Endothelial cell of umbilical vein (primary cell): ENCODE results near the gene IGF2BP2. TPM values are rescaled to one million over a fixed set of nuclear protein-coding genes. Genes with fewer than 3 reads are reported as not detected.

Source experiments
- BruUV-seq: library from RNA; stranded (reverse); fragments of 400-500 nt; replicated peaks from 2 replicates; lab custom pipeline; 2021; lab: Mats Ljungman, UMichigan
- CTCF ChIA-PET: fragments of 300-600, 350-600 bp; sonication (Branson Sonifier 250); formaldehyde crosslinking; loops from one replicate; lab custom pipeline; 2021; ENCODE audit warnings: antibody characterized with exemption, inconsistent platforms; lab: Charles Lee
- POLR2A ChIA-PET: fragments of 300-600, 350-600 bp; sonication (Branson Sonifier 250); formaldehyde crosslinking; loops from one replicate; lab custom pipeline; 2021; ENCODE audit warnings: antibody characterized with exemption, inconsistent platforms; lab: Charles Lee
- DNase-seq: peaks from one replicate; pipeline ENCODE4 v3.0.0-alpha.2; 2011; ENCODE audit warnings: low read depth, low spot score
- FAIRE-seq: peaks from 2 replicates; lab custom pipeline; 2011; peaks lifted over from hg19 to GRCh38; lab: Jason Lieb, UNC
- H2AFZ ChIP-seq: 2 replicates; pipeline ENCODE4 v1.6.0; 2012; ENCODE audit warnings: low read depth, low read length, control low read depth, inconsistent platforms
- H3K27ac ChIP-seq: 2 replicates; pipeline ENCODE4 v1.5.1; 2011; ENCODE audit warnings: low read depth, mild to moderate bottlenecking, control low read depth, low read length, moderate library complexity; ENCODE audit not compliant: insufficient read depth
- H3K27me3 ChIP-seq, 2 experiments: 2 replicates each; pipeline versions ENCODE4 v1.6.0 to v1.6.1; 2011; ENCODE audit warnings: low read length in 2 of 2, mixed read lengths in 1 of 2; ENCODE audit not compliant: control insufficient read depth in 2 of 2, insufficient read depth in 2 of 2
- H3K36me3 ChIP-seq, 2 experiments: 2 replicates in 1 of 2; 3 replicates in 1 of 2; pipeline ENCODE4 v1.5.1; 2011; ENCODE audit warnings: low read length in 2 of 2, mild to moderate bottlenecking in 1 of 2, moderate library complexity in 1 of 2; ENCODE audit not compliant: control insufficient read depth in 2 of 2, insufficient read depth in 2 of 2; ENCODE audit errors: extremely low read depth in 1 of 2
- H3K4me1 ChIP-seq: 3 replicates; pipeline ENCODE4 v1.5.1; 2011; ENCODE audit warnings: mild to moderate bottlenecking, low read length; ENCODE audit not compliant: control insufficient read depth, insufficient read depth; ENCODE audit errors: extremely low read depth
- H3K4me2 ChIP-seq: 2 replicates; pipeline ENCODE4 v1.6.1; 2011; ENCODE audit warnings: low read length, control low read depth, mixed read lengths; ENCODE audit not compliant: insufficient read depth
- H3K4me3 ChIP-seq, 3 experiments: fragments of 200-600 bp in 1 of 3; sonication (generic), shearing (Covaris generic) in 1 of 3; replicated peaks in 1 of 3; 2 replicates each; pipeline ENCODE4 v1.5.1; 2011 to 2016; ENCODE audit warnings: control low read depth in 3 of 3, low read length in 3 of 3, mild to moderate bottlenecking in 2 of 3, inconsistent platforms in 1 of 3, low read depth in 1 of 3, moderate library complexity in 1 of 3; ENCODE audit not compliant: insufficient read depth in 1 of 3
- H3K79me2 ChIP-seq: 2 replicates; pipeline ENCODE4 v1.6.0; 2012; ENCODE audit warnings: low read length, inconsistent platforms; ENCODE audit not compliant: control insufficient read depth, insufficient read depth
- H3K9ac ChIP-seq: replicated peaks from 2 replicates; pipeline ENCODE3; 2011; ENCODE audit warnings: low read length, control low read depth; ENCODE audit not compliant: insufficient read depth; ENCODE audit errors: extremely low read depth
- H3K9me1 ChIP-seq: replicated peaks from 3 replicates; pipeline ENCODE4 v1.6.0; 2011; ENCODE audit warnings: mild to moderate bottlenecking, low read length; ENCODE audit not compliant: control insufficient read depth, insufficient read depth; ENCODE audit errors: extremely low read depth
- H3K9me3 ChIP-seq: replicated peaks from 2 replicates; pipeline ENCODE4 v1.5.1; 2012; ENCODE audit warnings: low read length, inconsistent platforms; ENCODE audit not compliant: control insufficient read depth, insufficient read depth
- H4K20me1 ChIP-seq: replicated peaks from 2 replicates; pipeline ENCODE3; 2011; ENCODE audit warnings: mild to moderate bottlenecking, low read length; ENCODE audit not compliant: control insufficient read depth, insufficient read depth; ENCODE audit errors: extremely low read depth
- CTCF ChIP-seq, 2 donors: IDR thresholded peaks; 1 replicate in 1 of 2; 2 replicates in 1 of 2; pipeline ENCODE4 v1.5.1; 2011; ENCODE audit warnings: low read length in 2 of 2, mild to moderate bottlenecking in 2 of 2, moderate library complexity in 2 of 2, control low read depth in 1 of 2, inconsistent platforms in 1 of 2, low read depth in 1 of 2; ENCODE audit not compliant: insufficient read depth in 1 of 2; ENCODE audit errors: extremely low read depth in 1 of 2
- EZH2 ChIP-seq: IDR thresholded peaks from 2 replicates; pipeline ENCODE4 v1.6.1; 2012; ENCODE audit warnings: borderline replicate concordance, low read depth, mild to moderate bottlenecking, moderate library complexity, low read length, inconsistent platforms; ENCODE audit not compliant: severe bottlenecking
- FOS ChIP-seq: IDR thresholded peaks from 2 replicates; pipeline ENCODE4 v1.6.1; 2011; ENCODE audit warnings: mild to moderate bottlenecking, low read length, moderate library complexity, borderline replicate concordance; ENCODE audit not compliant: insufficient read depth
- GATA2 ChIP-seq: IDR thresholded peaks from 2 replicates; pipeline ENCODE4 v1.7.0; 2011; ENCODE audit warnings: low read depth, mild to moderate bottlenecking, moderate library complexity, mixed read lengths, low read length; ENCODE audit not compliant: insufficient read length, insufficient read depth
- JUN ChIP-seq: IDR thresholded peaks from 2 replicates; pipeline ENCODE4 v1.6.1; 2011; ENCODE audit warnings: borderline replicate concordance, low read depth; ENCODE audit not compliant: insufficient read length, insufficient read depth
- MAX ChIP-seq: IDR thresholded peaks from 2 replicates; pipeline ENCODE4 v1.6.1; 2011; ENCODE audit not compliant: insufficient read depth, insufficient read length
- MYC ChIP-seq: IDR thresholded peaks from one replicate; pipeline ENCODE4 v1.6.1; 2011; ENCODE audit warnings: mild to moderate bottlenecking, low read depth, low read length
- POLR2A ChIP-seq: IDR thresholded peaks from 2 replicates; pipeline ENCODE4 v1.6.1; 2012; ENCODE audit warnings: low read depth, mild to moderate bottlenecking, control low read depth, low read length
- POLR2AphosphoS5 ChIP-seq: IDR thresholded peaks from 2 replicates; pipeline ENCODE4 v1.6.1; 2012; ENCODE audit warnings: low read depth, mild to moderate bottlenecking, control low read depth, low read length, moderate library complexity; ENCODE audit not compliant: insufficient read depth
- dilution Hi-C: fragments of 300-500 bp; cut with MboI; formaldehyde crosslinking; loops from one replicate; pipeline ENCODE4 v1.15.0; 2019; ENCODE audit warnings: low sequenced_read_pairs; ENCODE audit not compliant: extremely low pct_ligation_motif_present
- intact Hi-C: fragments of 100-400 bp; cut with micrococcal nuclease; formaldehyde crosslinking; loops from one replicate; pipeline ENCODE4 v1.10.0; 2022
- polyA plus RNA-seq, 4 experiments: library from polyadenylated mRNA; depleted of rRNA in 3 of 4; stranded (reverse) in 3 of 4; unstranded in 1 of 4; fragments of >200 nt; gene quantifications; 2 replicates each; pipeline versions ENCODE4 v1.2.1 to v1.2.3, GENCODE V29; 2011 to 2012; ENCODE audit warnings: missing spikeins in 1 of 4
- total RNA-seq: library from RNA; stranded (reverse); gene quantifications from 2 replicates; pipeline ENCODE4 v1.2.3, GENCODE V29; 2021

The IGF2BP2 gene
- total and polyA plus RNA-seq, 2 donors (not counting 3 experiments of a cell fraction or from before 2014, with no cell fraction given) = 10.7 to 130 TPM

- Histone ChIP-seq H3K9ac (no peak overlapping the region), H2AFZ (no peak overlapping the region), H3K27me3 (no peaks in the 10 kb centered on the region), H4K20me1 (no peaks in the 10 kb centered on the region), H3K4me1 (peaks cover 63% of the 10 kb centered on the region), H3K27ac (no peak overlapping the region), H3K36me3 (peaks cover 0 to 5% of the 10 kb centered on the region in 2 experiments), H3K9me3 (no peaks in the 10 kb centered on the region), H3K79me2 (peaks cover 93% of the 10 kb centered on the region), H3K9me1 (no peaks in the 10 kb centered on the region), H3K4me2 (no peak overlapping the region), H3K4me3 (no peak overlapping the region)
- intact Hi-C loops = no loop called here
- DNase-seq (no peak), FAIRE-seq (no peak)
- TF ChIP-seq JUN = no peak
- TF ChIP-seq MYC = no peak
- no peak for TF ChIP-seq EZH2
- TF ChIP-seq MAX = no peak
- no peak for TF ChIP-seq GATA2
- no peak for TF ChIP-seq POLR2AphosphoS5
- no peak for TF ChIP-seq POLR2A
- no peak for TF ChIP-seq FOS
- TF ChIP-seq CTCF (IDR thresholded peaks at IDR 0.05; ENCODE audit: extremely low read depth in 1 of 2, insufficient read depth in 1 of 2, low read depth in 1 of 2, low read length in 2 of 2) = no peak
- dilution Hi-C loops = no loop called here
- no TSS peak for BruUV-seq
- POLR2A ChIA-PET = no interaction called here
- CTCF ChIA-PET = interaction anchor here (1.0 to 13.5 kb wide), 5 partner anchors 9 to 101 kb away, joined by 3 to 347 read pairs (median 15); no protein-coding TSS in a partner anchor
Observed at GRCh38 chr3:185759512-185759911, 65.3 kb downstream of the IGF2BP2 start.
